GM18861 (cell line): ENCODE data around the gene ROBO2.
A peak's percentile ranks its signal among the peaks of the same experiment; 100 is the strongest.

Experiments used
- ATAC-seq: cut with Tn5 transposase; IDR thresholded peaks from one replicate; pipeline ENCODE4 v1.9.1; 2021; ENCODE audit not compliant: unreplicated experiment

Gene ROBO2

DNA sequence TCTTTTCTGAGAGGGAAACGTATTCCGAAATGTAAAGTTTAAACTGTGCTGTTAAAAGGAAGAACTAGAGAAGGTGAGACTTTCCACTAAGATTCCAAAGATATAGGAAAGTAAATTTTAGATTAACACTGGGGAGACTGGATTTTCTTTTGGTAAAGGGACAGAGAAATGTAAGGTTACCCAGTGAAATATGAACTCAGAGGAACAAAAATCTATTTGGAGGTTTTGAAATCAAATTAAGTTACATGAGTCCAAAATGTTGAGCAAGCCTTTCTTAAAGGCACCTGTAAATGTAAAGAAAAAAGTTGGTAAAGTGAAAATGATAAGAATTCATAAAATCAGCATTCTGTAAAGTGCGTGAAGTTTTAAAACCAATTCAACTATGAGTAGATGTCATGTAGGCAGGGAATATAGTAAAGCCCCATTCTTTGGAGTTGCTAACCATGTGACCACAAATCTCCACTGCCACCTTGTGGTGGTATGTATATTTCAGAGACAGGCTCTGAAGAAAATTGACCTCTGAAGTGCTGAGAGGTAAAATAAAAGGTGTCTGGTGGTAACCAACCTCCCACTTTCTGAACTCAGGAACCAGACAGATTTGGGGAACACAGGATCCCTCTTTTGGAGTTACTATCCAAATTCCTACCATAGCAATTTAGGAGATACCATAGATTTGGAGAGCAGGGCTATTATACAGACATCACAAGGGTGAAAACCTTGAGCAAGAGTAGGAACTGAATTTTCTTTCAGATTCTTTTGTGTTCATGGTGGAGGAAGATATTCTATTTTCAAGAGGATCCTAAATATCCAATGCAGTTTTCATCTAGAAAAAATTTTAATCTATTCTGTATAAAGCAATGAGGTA, 215.3 kb downstream of the ROBO2 start:
- peak; percentile 94 for ATAC-seq

DNA sequence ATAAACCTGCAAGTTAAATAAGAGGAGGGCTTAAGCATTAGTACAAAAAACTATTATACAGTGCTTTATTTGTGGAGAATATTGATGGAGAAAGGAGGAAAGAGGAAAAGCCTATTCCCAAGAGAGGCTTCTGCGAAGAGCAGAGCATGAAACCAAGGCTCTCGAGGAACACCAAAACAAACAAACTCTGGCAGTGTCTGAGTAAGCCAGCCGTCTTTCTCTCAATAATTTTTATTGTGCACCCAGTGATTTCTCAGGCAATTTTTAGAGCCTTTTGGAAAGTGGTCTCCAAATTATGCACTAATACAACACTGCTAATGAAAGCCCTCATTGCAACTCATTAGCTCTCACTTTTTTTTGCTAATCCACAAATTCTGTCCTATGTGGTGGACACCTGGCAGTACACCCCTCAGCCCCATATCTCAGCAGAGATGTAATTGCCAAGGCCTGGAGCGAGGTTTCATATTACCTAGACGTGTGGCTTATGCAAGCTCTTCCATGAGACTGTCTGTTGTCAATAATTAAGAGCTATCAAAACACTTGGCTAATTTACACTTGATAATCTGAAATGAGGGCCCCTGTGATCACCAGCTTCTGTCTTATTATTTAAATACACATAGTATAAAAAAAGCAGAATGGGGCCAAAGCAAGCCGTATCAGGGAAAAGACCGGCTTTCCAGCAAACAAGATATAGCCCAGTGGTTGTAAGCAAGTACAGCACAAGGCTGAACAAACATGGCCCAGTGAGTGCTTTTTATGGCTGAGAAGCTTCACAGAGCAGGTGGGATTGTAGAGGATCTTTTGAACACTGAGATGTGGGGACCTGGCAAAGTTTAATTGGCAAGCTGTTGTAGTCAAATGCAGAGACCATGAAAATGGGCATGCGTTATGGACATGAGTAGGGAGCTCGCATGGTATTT, 216.9 kb downstream of the ROBO2 start:
- no peak for ATAC-seq

DNA sequence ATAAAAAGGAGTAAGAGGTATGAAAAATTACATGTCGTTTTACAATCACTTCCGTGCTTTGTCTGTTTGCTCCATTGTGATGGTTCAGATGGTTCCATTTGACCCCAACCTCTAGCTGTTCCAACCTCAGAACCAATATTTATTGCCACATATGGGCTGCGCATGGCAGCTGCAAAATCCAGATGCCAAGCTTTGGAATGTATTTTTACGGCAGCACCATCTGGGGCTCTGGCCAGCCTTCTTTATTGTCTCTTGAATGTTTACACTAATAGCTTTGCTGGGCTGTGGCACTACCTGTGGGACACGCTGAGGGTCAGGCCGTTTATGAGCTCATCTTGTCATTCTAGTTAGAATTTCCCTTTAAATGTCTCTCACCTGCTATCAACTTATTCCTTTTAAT, 219.8 kb downstream of the ROBO2 start:
- ATAC-seq: no peak

DNA sequence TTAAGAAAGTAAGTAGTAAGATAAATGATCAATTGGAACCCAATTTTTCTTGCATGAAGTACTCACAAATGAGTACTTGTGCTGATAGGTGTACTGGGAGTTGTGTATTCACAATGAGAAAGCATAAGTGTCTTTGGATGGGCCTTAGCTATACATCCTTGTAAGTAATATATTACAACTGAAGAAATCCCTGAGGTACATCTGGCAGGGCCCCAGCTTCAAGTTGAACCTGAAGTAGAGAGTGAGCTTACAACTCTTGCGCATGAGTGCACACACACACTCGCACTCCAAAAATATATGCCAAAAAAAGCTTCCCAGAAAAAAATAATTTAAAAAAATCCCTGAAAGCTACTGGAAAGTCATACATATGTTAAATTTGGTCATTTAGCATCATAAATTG, 222.5 kb downstream of the ROBO2 start:
- no peak for ATAC-seq

DNA sequence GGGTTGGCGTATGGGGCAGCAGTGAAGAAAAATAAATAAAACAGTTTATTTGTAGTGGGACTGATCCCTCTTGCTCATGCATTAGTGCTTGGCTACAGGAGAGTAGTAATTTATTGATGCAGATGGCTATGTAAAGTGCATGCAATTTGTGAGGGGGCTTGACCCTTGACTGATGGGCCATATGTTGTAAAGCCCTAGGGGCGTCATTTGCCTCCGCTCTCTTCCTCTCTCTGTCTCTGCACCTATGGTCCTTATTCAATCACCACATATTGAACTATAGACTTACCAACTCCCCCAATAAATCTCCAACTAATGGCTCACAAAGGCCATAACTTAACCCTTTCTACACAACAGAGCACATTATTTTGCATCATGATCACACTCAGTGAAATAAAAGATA, 227.7 kb downstream of the ROBO2 start:
- no peak for ATAC-seq

DNA sequence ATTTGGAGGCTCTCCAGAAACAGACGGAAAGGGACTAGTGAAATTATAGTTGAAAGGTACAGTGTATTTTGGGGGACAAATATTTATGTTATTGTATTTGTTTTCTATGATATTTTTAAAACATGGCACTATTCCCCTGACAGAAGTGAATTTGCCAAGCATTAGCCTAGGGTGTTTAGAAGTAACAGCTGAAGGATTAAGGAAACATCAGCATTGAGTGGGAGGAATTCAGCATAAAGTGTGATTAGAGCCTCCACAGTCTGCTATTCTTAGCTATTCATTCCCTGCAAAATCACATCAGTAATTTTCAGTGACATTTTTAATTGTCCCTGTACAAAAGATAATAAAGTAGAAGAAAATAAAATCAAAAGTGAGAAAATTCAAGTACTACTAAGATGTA, 231.4 kb downstream of the ROBO2 start:
- ATAC-seq: no peak

DNA sequence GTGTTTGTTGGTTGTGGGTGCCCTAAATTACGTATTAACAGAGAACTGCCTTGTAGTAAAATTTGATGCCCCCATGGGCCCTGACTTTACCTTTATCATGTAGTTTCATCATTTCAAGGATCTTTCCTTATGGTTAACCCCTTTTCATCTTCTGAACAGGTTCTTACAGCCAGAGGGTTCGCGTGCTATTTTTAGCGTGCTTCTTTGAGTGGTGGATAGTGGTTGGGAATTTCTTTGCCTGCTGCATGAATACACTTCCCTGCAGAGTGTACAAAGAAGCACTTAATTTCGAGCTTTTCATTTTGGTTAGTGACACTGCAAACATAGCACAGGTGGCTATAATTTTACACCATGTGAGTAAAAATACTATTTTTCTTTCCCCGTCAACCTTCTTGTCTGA, 231.8 kb downstream of the ROBO2 start:
- no peak for ATAC-seq

DNA sequence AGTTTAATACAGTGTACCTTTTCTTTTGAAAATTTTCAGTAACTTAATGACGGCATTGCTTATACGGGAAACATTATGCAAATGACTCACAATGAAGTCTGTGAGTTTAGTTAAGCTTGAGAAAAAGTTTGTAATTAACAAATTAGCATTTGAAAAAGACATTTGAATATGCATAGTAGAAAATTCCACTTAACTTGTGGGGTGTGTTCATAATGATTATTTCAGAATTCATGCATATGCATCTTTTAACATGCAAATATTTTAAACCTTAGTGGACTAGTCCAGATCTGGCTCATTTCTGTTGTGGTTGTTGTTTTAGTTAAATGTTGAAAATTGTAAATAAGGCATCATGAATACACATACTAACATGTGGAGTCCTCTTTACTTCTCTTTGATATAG, 239.4 kb downstream of the ROBO2 start:
- ATAC-seq: no peak

DNA sequence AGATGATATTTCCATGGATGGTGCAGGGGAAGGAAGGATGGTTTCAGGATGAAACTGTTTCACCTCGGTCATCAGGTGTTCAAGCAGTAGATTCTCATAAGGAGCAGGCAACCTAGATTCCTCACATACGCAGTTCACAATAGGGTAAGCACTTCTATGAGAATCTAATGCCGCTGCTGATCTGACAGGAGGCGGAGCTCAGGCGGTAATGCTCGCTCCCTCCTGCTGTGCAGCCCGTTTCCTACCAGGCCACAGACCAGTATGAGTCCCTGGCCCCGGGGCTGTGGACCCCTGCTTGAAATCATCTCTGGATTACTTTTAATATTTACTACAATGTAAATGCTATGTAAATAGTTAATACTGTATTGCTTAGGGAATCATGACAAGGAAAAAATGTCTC, 241.8 kb downstream of the ROBO2 start:
- ATAC-seq: no peak

DNA sequence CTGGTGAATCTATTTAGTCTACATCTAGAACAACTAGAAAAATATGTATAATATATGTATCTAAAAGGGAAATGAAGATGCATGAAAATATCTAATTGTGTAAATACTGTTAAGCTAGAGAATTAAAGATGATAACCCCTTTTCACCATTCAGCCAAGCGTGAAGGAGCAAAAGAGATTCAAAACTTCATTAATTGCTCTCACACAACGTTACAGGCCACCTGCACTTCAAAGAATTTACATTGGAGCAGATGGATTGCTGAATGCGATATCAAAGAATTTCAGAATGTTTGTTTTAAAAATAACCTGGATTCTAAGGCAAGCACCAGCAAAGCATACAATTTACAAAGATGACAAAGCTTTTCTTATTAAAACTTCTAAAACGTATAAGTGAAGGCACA, 243.2 kb downstream of the ROBO2 start:
- no peak for ATAC-seq

DNA sequence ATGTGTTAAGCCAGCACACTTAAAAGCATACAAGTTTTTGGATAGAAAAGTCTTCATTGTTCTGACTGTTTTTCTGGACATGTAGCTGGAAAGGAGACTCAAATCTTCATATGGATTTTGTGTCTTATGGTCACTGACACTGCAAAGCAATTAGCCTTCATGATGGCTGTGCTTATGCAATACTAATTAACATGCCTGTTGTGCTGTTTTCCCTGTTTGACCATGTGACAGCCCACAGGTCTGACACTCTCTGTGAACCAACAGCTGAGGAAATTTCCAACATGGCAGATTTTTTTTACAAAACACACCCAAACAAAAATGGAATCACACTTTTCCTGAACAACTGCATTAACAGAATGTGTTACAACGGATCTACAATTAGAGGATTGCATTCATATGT, 248.4 kb downstream of the ROBO2 start:
- ATAC-seq: no peak

DNA sequence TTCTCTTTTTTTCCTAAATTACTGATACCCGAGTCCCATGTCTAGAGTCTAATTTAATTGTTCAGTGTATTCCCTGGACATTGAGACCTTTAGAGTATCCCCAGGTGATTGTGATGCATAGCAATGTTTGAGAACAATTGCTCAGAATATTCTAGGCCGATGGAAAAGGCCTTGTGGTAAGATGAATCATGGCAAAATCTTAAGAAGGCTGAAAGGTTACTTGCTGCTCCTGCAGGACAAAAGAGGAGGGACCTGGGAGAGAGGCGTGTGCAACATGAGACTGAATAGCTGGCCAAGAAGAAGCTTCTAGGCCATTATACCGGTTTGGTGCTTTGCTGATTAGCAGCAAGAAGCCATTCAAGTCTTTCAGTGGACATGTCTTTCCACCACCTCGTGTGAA, 256.6 kb downstream of the ROBO2 start:
- ATAC-seq: no peak

DNA sequence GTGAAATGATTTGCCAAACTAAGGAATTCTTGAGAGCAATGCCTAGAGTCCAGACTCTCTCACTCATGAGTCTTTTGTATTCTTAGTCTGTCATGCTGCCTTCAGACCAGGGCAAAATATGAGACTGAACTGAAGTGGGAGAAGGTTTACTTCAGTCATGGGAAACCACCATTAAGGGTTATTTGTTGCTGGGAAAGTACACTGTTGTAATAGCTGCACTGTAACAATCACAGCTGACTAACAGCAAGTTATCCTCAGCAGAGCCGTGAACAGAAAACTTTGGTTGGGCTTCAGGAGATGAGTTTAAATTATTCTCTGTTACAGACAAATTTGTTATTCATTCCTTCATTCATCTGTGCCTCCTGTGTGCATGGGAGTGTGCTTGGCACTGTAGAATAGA, 258.5 kb downstream of the ROBO2 start:
- ATAC-seq: no peak

DNA sequence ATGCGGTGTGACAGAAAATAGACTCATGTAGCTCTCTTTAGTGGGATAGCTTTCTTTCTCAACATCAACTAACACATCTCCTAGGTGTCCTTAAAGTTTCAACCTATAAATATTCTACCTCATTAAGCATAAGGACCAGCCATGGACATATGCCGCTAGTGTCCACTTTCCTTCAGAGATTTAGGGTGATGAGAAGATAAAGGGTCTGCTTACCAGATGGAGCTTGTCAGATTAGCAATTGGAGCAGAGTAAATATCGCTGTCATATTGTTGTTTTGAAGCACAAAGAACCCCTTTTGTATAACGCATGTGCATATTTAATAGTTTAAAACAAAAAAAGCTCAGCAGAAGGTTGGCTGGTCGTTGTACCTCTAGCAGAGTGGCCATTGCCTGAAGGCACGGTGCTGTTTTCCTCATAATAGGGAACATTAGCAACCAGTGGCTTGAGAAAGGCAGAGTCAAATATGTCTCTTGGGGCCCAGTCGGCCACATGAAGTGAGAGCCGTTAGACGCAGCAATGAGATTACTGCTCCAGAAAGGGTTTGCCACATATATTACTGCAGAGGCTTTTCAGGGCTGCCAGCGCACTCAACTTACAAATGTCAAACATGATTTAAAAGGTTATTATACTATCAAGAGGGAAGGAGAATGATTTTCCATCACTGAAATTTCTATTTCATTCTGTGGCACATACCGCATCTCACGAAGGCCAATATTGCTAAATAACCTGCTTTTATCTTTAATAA, 264.2 kb downstream of the ROBO2 start:
- no peak for ATAC-seq

DNA sequence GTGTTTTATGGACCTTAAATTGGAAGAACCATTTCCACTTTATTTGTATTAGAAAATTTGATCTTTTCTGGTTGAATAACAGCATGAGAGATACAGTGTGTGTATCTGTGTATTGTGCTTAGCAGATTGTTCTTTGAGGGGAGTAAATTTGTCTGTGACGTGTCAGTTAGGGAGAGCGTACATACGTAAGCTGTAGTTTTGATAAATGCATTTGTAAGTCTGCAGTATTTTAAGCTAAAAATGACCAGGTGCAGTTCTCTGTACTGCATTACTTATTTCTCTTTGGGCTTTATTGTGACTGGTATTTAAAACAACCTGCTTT, 264.8 kb downstream of the ROBO2 start:
- no peak for ATAC-seq

DNA sequence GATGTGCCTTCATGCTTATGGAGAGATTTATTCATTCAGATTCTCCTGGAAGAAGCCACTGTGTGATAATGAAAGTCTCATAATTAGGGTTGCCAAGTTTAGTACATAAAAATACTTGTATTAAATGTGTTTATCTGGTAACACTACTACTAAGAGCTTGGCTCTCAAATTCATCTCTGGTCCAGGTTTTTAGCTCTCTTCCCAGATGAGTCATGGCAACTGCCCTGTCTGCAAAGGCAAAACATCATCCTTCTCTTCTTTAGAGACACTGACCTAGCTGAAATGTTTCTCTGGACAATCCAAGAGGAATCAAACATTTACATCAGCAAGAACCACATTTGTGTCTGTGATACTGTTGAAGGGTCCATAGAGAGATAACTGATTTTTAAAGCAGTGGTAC, 269.6 kb downstream of the ROBO2 start:
- ATAC-seq: no peak

DNA sequence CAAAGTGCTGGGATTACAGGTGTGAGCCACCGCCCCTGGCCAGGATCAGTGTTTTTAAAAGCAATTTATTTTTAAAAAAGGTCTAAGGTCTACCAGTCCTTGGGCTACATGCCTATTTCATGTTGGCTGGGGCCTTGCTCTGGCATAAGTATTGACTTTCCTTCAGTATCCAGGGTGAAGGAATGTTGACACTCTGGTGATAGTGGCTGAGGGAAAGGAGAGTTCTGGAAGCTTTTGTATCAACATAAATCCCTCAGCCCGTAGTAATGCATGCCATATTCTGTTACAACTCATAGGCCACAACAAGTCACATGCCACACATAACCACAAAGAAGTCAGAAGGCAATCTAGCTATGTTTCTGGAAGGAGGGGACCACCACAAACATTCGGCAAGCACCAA, 273.9 kb downstream of the ROBO2 start:
- no peak for ATAC-seq

DNA sequence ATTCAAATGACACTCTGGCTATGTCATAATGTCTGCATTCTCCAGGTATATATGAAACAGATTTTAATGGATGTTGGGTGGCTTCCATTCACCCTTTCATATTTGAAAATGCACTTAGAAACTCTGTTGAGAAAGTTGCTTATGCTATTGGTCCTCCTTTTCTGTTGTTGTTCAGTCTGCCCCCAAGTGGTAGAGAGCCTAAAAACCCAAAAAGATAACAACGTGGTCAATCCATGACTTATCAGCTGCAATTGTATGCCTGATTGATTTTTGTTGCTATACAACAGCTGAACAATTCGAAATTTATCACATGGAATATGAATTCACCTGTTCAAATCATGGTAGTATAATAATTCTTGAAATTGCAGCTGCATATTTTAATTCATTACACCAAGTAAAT, 279.8 kb downstream of the ROBO2 start:
- no peak for ATAC-seq

DNA sequence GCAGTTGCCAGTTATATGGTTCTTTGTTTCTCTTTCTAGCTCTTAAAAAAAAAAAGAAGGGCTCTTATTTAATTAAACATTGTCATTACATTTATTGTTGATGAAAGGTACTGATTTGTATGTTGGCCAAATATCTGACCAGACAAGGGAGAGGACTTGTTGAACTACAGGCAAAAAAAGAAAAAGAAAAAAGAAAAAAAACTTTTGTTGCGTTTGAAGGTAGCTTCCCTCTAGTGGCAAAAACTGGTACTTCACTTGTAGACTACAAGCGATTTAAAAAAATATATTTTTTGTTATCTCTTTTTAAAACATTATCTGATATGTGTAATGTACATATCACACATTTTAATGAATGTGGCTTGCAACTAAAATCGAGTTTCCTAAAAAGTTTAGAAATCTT, 280.6 kb downstream of the ROBO2 start:
- ATAC-seq: no peak

DNA sequence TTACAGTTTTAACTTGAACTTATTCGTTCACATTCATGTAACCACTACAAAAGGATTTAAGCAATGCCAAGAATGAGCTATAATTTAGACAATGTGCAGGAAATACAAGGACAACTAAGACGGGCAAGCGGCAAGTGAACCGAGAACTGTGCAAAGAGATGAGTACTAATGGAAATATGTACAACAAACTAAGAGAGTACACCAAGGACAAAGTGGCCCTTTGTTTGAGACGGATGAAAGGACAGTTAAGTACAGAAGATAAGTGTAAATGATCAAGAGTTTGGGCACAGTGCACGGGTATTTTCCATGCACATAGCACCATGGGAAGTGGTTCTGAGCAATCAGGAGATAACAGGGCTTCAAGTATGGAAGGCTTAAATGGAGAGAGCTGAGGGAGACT, 281.7 kb downstream of the ROBO2 start:
- no peak for ATAC-seq

DNA sequence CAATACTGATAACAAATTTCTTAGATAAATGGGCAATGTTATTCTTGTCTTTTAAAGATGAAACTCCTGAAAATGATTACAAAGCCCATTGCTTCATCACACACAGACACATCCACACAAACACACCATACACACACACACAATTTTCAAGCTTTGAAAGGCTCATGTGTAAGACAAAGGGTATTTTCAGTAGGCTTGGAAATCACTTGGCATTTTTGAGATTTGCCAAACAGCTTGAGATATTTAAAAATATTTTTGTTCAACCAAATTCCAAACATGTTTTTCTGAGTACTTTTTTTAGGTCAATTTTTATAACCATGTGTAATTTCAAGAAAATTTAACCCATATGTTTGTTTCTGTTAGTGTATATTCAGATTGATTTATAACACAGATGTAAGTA, 283.7 kb downstream of the ROBO2 start:
- no peak for ATAC-seq

DNA sequence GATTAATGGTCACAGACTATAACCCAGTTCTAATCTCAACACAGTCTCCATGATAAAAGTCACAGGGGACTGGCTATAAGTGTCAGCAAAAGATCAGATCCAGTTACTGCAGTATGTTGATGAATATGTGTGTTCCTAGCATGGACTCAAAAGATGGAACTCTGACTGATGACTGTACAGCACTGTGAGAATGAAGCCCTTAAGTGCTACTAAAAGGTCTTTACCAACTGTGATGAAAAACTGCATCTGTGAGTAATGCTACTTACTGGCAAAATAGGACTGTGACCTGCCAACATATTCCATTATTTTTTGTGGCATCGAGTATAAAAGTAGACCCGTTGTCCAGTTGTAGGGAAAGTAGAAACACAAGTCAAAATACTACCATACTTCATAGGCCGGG, 284.2 kb downstream of the ROBO2 start:
- ATAC-seq: no peak
